ENCODE results near the gene KCND3.

KCND3 gene

GRCh38 chr1:111956155-111956771, 33.2 kb downstream of the KCND3 start:
- no peak for FAIRE-seq

- no peak for FAIRE-seq
Observed at GRCh38 chr1:111955755-111956154, 33.7 kb downstream of the KCND3 start.

DNA sequence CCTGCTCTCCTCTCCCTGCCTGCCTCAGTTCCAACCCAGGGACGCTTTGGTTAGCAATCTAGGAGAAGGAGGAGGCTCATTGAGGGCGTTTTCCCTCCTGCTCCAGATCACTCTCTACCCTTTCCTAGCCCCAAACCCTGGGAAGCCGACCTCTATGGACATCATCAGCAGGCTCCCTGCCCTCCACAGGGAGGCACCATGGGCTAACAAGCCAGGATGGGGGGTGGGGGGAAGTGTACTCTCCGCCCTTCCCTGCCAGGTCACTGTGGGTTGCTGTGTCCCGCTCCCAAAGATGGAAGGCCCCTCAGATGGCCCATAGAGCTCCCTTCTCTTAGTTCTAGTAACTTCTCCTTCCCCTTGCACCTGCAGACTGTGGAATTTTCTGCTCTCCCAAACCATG, 35.7 kb downstream of the KCND3 start:
- no peak for FAIRE-seq

DNA sequence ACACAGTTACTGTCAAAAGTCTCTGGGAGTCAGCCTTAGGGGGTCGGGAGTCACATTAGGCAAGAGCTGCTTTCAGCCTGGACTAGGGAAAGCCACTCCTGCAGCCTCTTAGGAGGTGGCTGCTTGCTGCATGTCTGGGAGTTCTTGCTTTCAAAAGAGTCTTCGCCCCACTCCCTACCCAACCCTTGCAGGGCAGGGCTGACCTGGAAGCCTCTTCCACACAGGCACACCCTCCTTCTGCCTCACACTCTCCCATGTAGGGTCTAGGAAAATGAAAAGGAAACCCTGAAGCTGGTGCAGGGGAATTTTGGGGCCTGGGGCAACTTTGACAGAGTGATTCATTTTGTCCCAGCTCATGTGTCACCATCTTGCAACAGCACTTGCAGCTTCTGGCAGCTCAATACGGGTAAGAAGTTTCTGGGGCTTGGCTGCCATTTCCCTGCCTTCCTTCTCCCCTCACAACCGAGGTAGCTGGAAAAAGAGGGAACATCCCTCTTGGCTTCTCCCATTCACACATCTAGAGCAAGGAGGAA, 37.3 kb downstream of the KCND3 start:
- no peak for FAIRE-seq

GRCh38 chr1:111948209-111949171, 41.0 kb downstream of the KCND3 start:
- FAIRE-seq, result no peak

DNA sequence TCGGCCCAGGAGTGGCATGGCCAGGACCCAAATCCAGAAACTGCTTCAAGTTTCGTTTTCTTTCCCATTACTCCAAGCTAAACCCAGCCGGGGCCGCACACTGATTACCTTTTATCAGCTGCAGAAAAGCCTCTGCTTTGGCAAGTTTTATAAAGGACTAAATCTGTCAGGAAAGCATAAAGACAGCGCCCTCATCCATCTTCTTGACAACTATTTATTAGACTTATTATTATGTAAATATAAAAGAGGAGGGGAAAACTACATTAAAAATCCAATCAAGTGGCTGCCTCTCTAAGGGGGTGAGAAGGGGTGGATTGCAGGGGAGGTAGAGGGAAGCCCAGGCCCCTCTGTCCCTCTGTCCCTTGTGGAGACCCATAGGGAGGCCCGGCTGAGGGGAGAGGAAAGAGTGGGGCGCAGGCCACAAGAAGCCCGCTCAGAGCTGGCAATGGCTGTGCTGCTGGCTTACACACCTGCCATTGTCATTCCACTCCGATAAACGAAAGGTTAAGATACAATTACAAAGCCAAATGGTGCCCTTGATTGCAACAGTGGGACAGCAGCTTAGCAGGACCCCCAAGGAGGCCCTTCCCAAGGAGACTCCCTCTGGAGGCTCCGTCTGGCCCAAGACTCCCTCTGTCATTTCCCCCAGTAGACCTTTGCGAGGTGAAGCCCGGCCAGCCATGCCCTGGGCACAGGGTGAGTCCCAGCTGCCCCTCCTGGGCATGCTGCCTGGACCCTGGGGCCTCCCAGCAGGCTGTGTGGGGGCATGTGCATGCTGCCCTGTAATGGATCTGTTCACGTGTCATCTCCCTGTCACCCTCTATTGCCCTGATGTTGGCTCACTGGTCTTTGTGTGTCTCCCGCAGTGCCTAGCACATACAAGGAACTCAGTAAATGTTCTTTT, 45.4 kb downstream of the KCND3 start:
- no peak for FAIRE-seq

DNA sequence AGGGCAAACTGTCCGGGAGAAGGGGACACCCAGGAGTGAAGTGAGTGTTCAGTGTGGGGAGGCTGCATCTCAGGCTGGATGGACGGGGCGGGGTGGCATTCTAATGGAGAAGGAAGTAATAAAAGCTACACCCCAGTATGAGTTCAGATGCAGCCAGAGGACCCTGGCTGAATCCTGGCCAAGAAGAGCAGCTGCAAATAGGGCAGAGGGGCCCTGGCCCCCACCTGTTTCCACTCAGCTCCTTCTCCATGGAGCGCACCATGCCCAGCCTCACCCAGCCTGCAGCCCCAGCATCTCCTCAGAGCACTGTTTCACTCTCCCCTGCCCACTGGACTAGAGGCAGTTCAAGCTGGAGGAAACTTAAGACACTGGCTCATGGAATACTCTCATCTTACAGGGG, 46.4 kb downstream of the KCND3 start:
- no peak for FAIRE-seq

DNA sequence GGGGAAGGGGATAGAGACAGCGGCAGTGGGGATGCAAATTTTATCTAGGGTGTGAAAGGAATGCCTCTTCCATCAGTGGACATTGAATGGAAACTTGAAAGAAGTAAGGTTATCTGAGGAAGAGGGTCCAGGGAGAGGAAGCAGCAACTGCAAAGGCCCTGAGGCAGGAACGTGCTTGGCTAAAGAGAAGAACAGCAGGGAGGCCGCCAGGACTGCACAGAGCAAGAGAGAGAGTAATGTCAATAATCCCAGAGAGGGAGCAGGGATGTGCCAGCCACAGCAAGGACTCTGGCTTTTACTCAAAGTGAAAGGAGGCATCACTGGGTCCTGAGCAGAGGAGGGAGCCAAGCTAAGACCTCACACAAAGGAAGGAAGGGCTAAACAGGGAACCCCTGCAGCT, 50.9 kb downstream of the KCND3 start:
- FAIRE-seq, result no peak

- no peak for FAIRE-seq
Observed at GRCh38 chr1:111938123-111938522, 51.3 kb downstream of the KCND3 start.

DNA sequence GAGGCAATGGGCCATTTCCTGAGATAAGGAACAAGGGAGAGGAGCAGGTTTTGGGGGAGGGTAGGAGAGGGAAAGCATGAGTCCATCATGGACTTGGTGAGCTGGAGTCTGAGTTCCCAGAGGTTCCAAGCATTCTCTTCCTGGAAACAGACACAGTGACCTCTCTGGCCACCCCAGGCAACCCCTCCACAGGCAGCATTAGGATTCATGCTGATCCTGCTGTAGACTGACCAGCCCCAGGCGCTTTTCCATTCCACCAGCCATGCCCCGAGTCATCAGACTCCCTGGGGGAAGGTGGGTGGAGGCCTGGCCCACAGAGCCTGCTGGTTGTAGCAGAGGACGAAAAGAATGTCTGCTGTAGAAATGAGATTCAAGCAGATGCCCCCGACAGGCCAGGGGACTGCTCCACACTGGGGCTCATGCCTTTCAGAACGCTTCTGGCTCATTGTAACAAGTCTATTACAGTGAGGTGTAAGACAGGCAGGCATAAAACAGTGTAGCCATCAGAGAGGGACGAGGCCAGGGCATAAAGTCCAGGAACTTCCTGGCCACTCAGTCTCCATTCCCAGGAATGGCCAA, 52.2 kb downstream of the KCND3 start:
- FAIRE-seq, result no peak

GRCh38 chr1:111934106-111934852, 55.2 kb downstream of the KCND3 start:
- FAIRE-seq, result no peak

DNA sequence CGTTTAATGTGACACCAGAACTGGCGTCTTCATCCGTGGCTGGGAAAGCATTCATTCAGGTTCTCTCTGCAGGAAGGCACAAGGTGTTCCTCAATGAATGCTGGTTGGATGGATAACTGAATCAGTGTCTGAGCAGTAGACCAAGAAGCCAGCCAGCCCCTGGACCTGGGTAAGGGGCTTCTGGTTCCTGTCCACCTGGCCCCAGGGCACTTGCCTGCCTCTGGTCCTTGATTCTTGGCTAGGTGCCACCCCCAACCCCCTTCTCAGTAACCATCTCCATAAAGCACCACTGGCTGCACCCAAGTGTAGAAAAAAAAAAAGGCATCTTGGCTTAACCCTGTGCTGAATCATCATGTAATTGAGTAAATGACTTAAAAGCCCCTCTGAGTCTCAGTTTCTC, 59.1 kb downstream of the KCND3 start:
- no peak for FAIRE-seq

DNA sequence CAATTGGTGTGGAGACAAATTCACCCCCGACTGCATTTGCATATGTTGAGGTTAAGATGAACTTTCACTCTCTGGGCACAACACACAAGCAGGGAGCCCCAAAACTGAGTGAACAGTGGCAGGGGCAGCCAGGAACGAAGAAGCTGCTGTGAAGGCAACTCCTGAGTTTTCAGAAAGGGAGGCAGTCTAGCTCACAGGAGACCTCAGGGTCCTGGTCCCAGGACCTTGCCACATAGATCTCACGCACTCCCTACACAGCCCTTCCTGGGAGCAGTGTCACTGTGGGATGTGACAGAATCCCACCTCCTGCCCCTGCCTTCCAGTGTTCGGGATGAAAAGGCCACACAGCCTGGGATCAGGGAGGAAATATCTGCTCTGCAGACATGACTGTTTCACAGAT, 60.9 kb downstream of the KCND3 start:
- FAIRE-seq, result no peak

- FAIRE-seq, result no peak
Observed at GRCh38 chr1:111927652-111928051, 61.8 kb downstream of the KCND3 start.

- no peak for FAIRE-seq
Observed at GRCh38 chr1:111924786-111925185, 64.7 kb downstream of the KCND3 start.

GRCh38 chr1:111923766-111924165, 65.7 kb downstream of the KCND3 start:
- no peak for FAIRE-seq

DNA sequence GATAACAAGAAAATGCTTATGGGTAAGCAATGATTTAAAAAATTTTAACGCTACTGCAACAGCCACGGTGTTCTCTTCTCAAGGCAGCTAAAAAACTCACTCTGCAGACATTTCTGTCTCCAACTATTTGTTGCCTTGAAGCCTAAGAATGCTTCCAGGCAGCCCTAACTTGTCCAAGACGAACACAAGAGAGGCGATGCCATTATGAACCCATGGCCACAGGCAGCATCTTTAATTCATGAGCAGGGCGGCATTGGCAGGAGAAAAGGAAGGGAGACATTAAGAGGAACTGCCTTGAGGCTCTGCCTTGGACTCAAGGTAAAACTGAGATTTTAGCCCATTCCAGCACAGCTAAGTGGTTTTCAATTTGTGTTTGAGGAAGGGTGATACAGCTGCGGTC, 67.5 kb downstream of the KCND3 start:
- FAIRE-seq, result no peak

- no peak for FAIRE-seq
Observed at GRCh38 chr1:111920221-111921024, 69.0 kb downstream of the KCND3 start.

DNA sequence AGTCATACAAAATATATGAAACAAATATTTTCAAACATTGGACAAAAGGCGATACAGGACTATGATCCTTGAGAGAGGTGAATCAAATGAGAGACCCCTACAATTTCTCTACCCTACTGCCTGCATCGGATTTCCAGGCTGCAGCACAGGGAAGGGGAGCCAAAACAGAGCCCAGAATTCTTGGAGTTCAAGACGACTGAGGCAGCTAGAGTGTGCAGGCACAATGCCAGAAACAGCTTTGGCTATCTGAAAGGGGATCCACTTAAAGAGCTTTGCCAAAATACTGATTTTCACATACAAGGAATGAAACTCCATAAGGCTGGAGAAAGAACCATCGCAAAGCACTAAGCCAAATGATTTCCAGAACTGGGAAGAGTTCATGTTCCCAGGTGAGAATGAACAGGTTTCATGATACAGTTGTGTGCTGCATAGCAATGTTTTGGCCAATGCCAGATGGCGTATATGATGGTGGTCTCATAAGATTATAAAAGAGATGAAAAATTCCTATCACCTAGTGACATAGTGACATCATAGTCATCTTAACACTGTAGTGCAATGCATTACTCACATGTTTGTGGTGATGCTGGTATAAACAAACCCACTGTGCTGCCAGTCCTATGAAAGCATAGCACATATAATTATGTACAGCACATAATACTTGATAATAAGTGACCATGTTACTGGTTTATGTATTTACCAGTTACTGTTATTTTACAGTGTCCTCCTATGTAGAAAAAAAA, 77.5 kb downstream of the KCND3 start:
- no peak for FAIRE-seq

DNA sequence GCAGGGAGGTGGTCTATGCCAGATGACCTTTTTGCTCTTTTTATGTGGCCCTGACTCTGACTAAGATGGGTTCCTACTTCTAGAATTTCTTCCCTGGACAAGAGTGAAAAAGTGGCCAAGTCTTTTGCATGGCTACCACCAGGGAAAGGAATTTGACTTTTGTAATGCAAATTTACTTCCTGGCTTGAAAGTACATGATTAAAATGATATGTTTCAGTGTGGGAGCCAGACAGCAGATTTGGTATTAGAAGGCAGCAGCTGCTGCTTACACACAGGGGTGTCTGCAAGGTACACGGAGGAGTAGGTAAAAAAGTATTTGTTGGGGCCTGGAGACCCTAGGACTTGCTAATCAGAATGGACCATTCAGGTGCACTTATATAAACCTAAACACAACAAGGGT, 78.4 kb downstream of the KCND3 start:
- FAIRE-seq, result no peak

Data from colon (tissue), 2 donors.